GM19324 (cell line): ENCODE measurements around the gene GNG4.

ENCODE experiments used
- ATAC-seq: cut with Tn5 transposase; IDR thresholded peaks from one replicate; pipeline ENCODE4 v1.9.1; 2021; ENCODE audit warnings: mild to moderate bottlenecking, moderate library complexity; ENCODE audit not compliant: unreplicated experiment, low FRiP score

The GNG4 gene

DNA sequence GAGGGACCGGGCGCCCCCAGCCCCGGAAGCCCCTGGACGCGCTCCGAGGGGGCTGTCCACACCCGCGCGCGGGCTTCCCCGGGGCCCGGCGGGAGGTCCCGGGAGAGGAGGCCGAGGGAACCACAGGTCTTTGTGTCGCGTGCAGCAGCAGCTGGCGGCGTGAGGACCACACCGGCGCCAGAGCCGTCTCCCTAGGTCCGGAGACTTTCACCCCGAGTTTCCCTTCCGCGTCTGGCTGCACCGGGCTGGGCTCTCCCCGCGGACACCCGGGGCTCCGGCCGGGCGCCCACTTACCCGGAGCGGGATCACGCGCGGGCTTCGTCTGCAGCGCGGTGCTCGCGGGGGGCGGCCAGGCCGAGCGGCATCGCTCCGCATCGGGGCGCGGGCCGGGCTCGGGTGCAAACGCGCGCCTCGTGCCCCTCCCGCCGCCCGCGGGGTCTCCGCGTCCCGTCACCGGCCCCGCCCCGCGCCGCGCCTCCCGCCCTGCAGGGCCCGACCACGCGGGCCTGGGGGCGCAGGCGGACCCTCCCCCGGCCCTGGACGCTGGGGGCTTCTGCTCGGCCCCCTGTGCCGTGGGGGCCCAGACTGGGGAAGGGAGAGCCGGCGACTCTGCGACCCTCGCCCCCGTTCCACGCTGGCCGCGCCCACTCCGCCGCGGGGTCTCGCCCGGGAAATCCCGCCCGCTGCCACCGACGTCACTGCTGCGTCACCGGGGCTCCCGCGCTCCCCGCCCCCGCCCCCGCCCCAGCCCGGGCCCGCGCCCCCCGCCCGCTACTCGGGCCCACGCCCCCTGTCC is at the start of gene GNG4:
GNG4 (minus strand) TSS at position 417 of the 796 bp plus-strand sequence. CDS start 65,946 bp downstream, outside the sequence.
- no peak for ATAC-seq

DNA sequence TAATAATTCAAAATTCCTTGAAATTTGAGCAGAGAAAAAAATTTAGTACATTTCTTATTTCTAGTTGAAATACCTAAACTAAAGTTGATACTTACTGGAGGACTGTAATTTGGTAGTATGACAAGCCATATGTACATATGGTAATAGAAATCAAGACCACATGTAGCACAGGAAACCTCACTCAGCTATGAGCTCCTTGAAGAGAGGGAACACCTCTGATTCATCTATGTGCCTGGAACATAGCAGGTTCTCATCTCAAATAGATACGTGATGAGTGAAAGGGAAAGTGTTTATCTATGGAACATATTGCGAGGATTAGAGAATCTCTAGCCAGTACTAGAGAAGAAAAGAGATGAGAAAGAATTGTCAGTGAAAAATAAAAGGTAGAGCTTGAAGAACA is 47.9 kb upstream of the GNG4 start:
- ATAC-seq = no peak

DNA sequence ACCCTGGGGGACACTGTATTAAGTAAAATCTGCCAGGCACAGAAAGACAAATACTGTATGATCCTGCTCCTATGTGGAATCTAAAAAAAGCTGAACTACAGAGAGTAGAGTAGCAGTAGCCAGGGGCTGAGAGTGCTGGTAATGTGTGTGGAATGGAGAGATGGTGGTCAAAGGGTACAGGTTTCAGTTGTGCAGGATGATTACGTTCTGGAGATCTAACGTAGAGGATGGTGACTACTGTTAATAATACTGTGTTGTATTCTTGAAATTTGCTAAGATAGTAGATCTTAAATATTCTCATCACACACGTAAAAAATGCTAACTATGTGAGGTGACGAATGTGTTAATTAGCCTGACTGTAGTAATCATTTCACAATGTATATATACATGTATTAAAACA is 39.8 kb upstream of the GNG4 start:
- ATAC-seq = no peak

- ATAC-seq = no peak
Measured at GRCh38 chr1:235688096-235688495, 38.5 kb upstream of the GNG4 start.

DNA sequence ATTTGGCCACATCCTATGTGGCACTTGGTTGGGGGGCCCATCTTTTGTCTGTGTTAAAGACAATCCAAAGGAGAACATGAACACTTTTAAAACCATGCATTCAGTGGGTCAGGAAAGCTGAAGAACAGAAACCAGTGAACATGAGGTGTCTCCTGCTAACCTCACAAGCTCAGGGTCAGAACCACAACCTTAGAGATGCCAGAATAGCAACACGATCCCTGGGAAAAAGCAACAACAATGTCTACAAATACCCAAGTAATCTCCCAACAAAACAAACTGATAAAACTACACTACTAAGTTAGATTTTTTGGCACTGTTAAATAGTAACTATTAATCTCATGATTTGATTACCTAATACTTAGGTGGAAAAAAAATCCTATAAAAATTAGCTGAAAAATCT is 34.1 kb upstream of the GNG4 start:
- ATAC-seq = no peak

DNA sequence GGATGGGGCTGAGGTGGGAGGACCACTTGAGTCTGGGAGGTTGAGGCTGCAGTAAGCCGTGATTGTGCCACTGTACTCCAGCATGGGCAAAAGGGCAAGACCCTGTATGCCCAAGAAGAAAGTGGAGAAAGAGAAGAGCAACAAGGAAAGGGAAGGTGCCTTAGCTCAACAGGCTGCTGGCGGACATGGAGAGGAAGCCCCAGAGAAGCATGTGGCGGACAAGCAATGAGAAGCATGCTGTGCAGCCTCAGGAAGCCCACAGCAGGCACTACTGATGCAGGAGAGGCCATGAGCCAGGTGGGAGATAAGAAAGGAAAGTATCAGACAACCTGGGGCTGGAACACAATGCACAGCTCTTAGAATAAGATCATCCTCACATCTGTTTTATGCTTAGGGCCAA is 32.6 kb upstream of the GNG4 start:
- ATAC-seq = no peak

DNA sequence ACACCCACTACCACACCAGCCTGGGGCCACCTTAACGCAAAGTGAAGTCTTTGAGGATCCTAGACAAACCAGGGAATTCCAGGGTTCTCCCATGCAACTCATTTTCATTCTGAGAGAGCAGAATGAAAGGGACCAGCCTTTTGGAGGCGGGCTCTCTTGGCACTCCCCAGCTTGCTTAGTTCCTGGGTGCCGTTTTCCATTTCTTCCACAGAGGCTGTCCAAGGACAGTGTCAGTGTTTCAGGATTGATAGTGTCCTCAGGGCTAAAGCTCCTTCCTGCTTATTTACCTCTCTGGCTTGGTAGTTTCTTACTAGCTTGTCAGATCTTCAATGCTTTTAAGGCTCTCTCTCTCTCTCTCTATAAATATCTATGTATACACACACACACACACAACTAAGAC is 30.1 kb upstream of the GNG4 start:
- no peak for ATAC-seq

GRCh38 chr1:235679005-235679404 is 29.4 kb upstream of the GNG4 start:
- ATAC-seq = no peak

- no peak for ATAC-seq
Measured at GRCh38 chr1:235675152-235675890, 25.7 kb upstream of the GNG4 start.

- no peak for ATAC-seq
Measured at GRCh38 chr1:235673981-235674380, 24.4 kb upstream of the GNG4 start.

DNA sequence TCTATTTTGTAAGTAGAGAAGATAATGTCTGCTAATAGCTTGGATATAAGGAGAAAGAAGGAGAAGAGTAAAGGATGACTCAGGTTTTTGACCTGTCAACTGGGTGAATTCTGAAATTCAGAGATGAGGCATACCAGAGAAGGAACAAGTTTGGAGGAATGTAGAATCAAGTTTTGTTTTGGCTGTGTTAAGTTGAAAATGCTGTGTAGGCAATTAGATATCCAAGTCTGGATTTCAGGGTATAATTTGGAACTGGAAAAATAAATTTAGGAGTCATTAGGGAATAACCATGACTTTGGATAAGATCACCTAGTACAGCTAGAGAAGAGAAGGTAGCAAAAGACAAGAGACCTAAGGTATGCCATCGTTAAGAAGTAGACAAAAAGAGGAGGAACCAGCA is 22.4 kb upstream of the GNG4 start:
- ATAC-seq = no peak

DNA sequence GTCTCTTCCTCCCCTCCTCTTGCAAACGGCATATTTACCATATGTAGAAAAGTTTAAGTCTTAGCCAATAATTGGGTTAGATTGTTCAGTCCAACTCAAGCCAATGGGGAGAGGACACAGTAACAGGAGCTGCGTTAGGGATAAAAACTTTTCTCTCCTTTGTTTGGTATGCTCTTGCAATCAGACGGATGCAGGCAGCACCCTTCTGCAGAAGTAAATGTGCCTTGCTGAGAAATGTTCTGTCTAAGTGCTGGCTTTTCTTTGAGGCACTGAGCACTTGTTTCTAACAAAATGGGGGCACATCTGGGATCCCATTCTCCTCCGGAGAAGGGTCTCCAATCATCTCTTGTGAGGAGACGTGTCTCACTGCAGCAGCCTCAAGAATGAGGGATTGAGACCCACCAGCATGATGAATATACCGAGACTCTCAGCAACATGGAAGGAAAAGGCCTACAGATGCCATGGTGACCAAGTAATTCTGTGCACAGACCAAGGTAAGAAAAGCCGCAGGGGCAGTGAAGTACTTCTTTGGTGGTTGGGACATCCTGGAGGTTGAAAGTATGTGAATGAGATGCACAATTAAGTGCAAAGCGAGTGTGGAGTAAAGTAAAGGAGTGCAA is 20.7 kb upstream of the GNG4 start:
- ATAC-seq = no peak

- ATAC-seq = no peak
Measured at GRCh38 chr1:235669277-235669676, 19.7 kb upstream of the GNG4 start.

GRCh38 chr1:235663628-235664027 is 14.0 kb upstream of the GNG4 start:
- no peak for ATAC-seq

DNA sequence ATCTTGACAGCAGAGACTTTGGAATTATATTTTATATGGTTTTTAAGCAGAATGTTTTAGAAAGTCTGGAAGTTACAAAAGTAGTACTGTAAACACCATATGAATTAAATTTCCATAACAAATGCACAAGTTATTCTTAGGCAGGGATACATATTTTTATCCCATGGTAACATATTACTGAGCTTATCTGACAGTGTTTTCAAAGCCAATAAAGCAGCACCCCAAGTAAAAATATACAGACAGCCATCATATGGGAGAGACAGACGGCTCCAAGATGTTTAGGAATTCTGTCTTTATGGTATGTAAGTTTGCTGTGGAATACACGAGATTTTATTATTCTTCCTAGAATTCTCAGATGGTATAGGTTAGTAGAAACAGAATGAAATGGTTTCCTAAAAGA is 12.0 kb upstream of the GNG4 start:
- no peak for ATAC-seq

DNA sequence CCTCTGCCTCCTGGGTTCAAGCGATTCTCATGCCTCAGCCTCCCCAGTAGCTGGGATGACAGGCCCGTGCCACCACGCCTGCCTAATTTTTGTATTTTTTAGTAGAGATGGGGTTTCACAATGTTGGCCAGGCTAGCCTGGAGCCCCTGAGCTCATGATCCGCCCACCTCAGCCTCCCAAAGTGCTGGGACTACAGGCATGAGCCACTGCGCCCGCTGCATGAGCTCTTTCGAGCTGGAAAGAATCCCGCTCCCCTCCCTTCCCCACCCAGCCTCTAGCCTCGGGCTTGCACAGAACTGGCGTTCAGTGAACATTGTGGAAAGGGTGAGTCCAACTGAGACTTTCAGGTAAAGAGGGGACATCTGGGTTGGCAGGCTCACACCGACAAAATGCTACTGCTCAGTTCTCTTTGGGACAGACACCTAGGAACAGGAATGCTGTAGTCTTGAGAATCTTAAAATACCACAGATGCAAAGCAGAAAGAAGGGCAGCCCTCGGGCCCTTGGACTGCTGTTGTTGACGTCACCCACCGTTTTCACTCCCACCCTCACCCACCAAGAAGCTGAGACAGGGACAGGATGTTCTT is 9.7 kb upstream of the GNG4 start:
- ATAC-seq = no peak

DNA sequence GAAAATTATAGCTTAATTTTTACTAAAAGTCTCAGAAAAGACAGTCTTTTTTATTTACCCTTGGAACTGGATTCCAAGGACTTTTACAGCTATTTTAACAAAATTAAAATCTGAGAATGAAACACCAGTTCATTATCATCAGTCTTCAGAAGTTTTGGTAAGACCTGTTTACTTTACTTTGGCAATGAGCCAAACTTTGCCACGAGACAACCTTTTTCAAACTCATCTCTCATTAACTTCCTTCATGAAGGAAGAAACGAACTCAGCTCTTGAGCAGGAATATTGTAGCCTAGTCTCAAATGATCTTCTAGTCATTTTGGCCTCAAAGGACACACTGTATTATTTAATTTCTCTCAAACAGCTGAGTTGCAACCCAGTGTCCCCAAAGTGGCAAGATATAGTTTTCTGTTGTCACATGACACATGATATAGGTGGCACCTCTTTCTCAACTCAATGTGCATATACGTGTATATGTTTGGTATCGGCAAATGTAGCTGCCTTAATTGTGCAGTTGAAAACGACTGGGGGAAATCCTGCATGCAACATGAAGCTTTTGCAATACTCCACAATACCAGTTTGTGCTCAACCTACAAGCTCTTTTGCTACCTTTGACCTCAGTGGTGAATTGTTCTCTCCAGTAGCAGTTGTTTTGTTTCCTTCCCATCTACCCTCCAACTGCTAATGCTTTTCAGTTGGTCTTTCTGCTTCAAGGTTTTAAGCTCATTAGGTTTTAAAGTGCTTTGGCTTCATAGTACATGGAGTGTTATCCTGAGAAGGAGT is 8.4 kb upstream of the GNG4 start:
- no peak for ATAC-seq

- no peak for ATAC-seq
Measured at GRCh38 chr1:235657269-235657668, 7.7 kb upstream of the GNG4 start.

DNA sequence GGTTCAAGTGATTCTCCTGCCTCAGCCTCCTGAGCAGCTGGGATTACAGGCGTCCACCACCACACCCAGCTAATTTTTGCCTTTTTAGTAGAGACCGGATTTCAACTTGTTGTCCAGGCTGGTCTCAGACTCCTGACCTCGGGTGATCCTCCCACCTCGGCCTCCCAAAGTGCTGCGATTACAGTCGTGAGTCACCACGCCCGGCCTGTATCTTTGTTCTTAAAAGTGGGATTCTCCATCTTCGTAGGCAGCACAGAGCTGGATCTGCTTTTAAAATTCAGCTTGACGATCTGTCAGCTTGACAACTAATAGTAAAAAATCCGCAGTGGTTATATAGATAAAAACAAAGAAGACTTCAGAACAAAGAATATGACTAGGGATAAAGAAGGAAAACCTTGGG is 2.8 kb upstream of the GNG4 start:
- no peak for ATAC-seq

- no peak for ATAC-seq
Measured at GRCh38 chr1:235651170-235651806, 1.7 kb upstream of the GNG4 start.
